K562 (cell line): ENCODE data around the gene SPHK2. TPM values are rescaled to one million over a fixed set of nuclear protein-coding genes. Genes with fewer than 3 reads are reported as not detected.

Experiments used
- ADNP ChIP-seq: fragments of 200-800 bp; sonication (Bioruptor generic); IDR thresholded peaks from 2 replicates; pipeline ENCODE4 v1.6.1; 2016; ENCODE audit warnings: missing genetic modification characterization, missing compliant biosample characterization
- BRCA1 ChIP-seq, 2 experiments: fragments of 450-650 bp in 1 of 2; sonication (generic) in 1 of 2; formaldehyde crosslinking in 1 of 2; IDR thresholded peaks; 2 replicates each; pipeline versions ENCODE4 v1.5.0 to v1.6.1; 2017 to 2020; ENCODE audit warnings: mild to moderate bottlenecking in 1 of 2, missing genetic modification reagents in 1 of 2
- CREBBP ChIP-seq: IDR thresholded peaks from one replicate; pipeline ENCODE4 v1.6.1; 2012; ENCODE audit warnings: low read depth, mild to moderate bottlenecking, control low read depth, inconsistent platforms, low read length
- DIDO1 ChIP-seq: fragments of 450-650 bp; IDR thresholded peaks from 2 replicates; pipeline ENCODE4 v1.6.1; 2016; ENCODE audit warnings: low read depth, missing biosample characterization, missing genetic modification characterization
- EHMT2 ChIP-seq: fragments of 450-650 bp; IDR thresholded peaks from 2 replicates; pipeline ENCODE4 v1.6.1; 2018; ENCODE audit warnings: antibody characterized with exemption
- FOXP1 ChIP-seq: sonication (generic); formaldehyde crosslinking; IDR thresholded peaks from 2 replicates; pipeline ENCODE4 v1.8.0; 2022; ENCODE audit warnings: mild to moderate bottlenecking, missing genetic modification reagents
- PHF21A ChIP-seq: fragments of 450-650 bp; IDR thresholded peaks from 2 replicates; pipeline ENCODE4 v1.6.1; 2017; ENCODE audit warnings: low read depth, borderline replicate concordance
- POLR2B ChIP-seq: fragments of 450-650 bp; IDR thresholded peaks from 2 replicates; pipeline ENCODE4 v1.6.1; 2018; ENCODE audit warnings: low read depth; ENCODE audit not compliant: partially characterized antibody
- SLC30A9 ChIP-seq: fragments of 250-450 bp; sonication (Bioruptor Pico); IDR thresholded peaks from 2 replicates; pipeline ENCODE4 v1.8.0; 2022; ENCODE audit warnings: mild to moderate bottlenecking, moderate library complexity
- SMAD4 ChIP-seq: fragments of 250-450 bp; sonication (Bioruptor Pico); conservative IDR thresholded peaks from 2 replicates; pipeline ENCODE4 v1.8.0; 2021; ENCODE audit warnings: inconsistent platforms, mild to moderate bottlenecking, moderate library complexity
- SP1 ChIP-seq: sonication (generic); formaldehyde crosslinking; IDR thresholded peaks from 2 replicates; pipeline ENCODE4 v1.8.1; 2022; ENCODE audit warnings: mild to moderate bottlenecking, missing genetic modification reagents
- ZNF444 ChIP-seq: fragments of 250-450 bp; sonication (Bioruptor Pico); IDR thresholded peaks from 2 replicates; pipeline ENCODE4 v1.4.0; 2020; ENCODE audit warnings: mild to moderate bottlenecking, moderate library complexity
- ZNF57 ChIP-seq: fragments of 450-650 bp; formaldehyde crosslinking; IDR thresholded peaks from 2 replicates; pipeline ENCODE4 v1.4.0; 2020; ENCODE audit warnings: mild to moderate bottlenecking, moderate library complexity
- ZNF655 ChIP-seq: fragments of 250-450 bp; sonication (Bioruptor Pico); IDR thresholded peaks from 2 replicates; pipeline ENCODE4 v1.5.0; 2021
- polyA plus RNA-seq, 8 experiments: library from polyadenylated mRNA; depleted of rRNA in 4 of 8; stranded (reverse) in 5 of 8; unstranded in 3 of 8; fragments of >200 nt; fragmentation: Nextera tagmentation in 2 of 8; fragmentation: Illumina TruSeq in 1 of 8; extraction: Ambion mirVana in 2 of 8; extraction: Trizol in 1 of 8; gene quantifications; 2 replicates each; pipeline versions ENCODE4 v1.2.1 to v1.2.3, GENCODE V29; 2011 to 2014; ENCODE audit warnings: inconsistent platforms in 1 of 8, missing spikeins in 1 of 8
- total RNA-seq, 7 experiments: library from RNA; depleted of rRNA in 6 of 7; stranded (reverse); fragments of >200 nt in 6 of 7; fragmentation: Illumina TruSeq in 2 of 7; extraction: Trizol in 2 of 7; gene quantifications; 2 replicates each; pipeline versions ENCODE4 v1.2.1 to v1.2.3, GENCODE V29; 2011 to 2021; ENCODE audit warnings: low replicate concordance in 1 of 7

The SPHK2 gene
- total and polyA plus RNA-seq, 9 of the 15 experiments (the other 6 are each of a cell fraction or from before 2014, with no cell fraction given), result 0.10 to 15.2 (median 2.9) TPM

DNA sequence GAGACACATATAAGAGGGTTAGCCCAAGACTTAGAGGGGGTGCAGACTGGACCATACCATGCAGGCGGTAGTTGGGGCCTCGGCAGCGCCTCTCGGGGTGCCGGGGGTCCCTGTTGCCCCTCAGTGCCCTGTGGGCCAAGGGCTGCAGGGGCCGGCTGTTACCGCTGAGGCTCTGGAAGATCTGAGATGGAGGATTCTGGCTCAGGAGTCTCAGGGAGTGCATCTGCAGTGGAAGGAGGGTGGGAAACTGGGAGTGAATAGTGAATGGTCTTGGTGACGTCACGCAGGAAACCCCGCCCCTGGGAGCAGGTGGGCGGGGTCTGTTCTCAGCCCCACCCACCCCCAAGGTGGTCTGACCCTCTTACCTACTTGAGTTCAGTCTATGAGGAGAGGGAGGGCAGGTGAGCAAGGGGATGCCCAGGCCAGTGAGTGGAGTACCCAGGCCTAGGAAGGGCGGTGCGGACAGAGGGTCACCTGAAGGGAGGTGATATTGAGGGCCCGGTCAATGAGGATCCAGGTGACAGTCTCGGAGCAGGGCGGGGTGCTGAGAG lies 19.6 kb downstream of the SPHK2 start (continued):
- TF ChIP-seq ZNF655 (CRISPR knock-in tag) (no peak), FOXP1 (CRISPR knock-in tag) (peak; percentile 68; the same call in 1 of the 2 replicates), DIDO1 (tag) (0 out of 2 replicates have a peak, but pooled peaks have one; percentile 0), BRCA1 (IDR thresholded peaks at IDR 0.05) (no peak), BRCA1 (CRISPR knock-in tag; IDR thresholded peaks at IDR 0.05) (no peak), ZNF57 (no peak), SP1 (CRISPR knock-in tag) (no peak; the same call in 1 of the 2 replicates), EHMT2 (no peak), CREBBP (no peak), SMAD4 (CRISPR knock-in tag) (no peak), ADNP (no peak), SLC30A9 (CRISPR knock-in tag) (no peak), POLR2B (peak; percentile 16), PHF21A (no peak), ZNF444 (CRISPR knock-in tag) (no peak)
